ENCODE results near the gene ACOX2.
"Not testable (repeated sequence)": the region's sequence is repeated elsewhere in the genome, so short reads cannot be mapped to it uniquely, and the experiment has no call there.

The ACOX2 gene

DNA sequence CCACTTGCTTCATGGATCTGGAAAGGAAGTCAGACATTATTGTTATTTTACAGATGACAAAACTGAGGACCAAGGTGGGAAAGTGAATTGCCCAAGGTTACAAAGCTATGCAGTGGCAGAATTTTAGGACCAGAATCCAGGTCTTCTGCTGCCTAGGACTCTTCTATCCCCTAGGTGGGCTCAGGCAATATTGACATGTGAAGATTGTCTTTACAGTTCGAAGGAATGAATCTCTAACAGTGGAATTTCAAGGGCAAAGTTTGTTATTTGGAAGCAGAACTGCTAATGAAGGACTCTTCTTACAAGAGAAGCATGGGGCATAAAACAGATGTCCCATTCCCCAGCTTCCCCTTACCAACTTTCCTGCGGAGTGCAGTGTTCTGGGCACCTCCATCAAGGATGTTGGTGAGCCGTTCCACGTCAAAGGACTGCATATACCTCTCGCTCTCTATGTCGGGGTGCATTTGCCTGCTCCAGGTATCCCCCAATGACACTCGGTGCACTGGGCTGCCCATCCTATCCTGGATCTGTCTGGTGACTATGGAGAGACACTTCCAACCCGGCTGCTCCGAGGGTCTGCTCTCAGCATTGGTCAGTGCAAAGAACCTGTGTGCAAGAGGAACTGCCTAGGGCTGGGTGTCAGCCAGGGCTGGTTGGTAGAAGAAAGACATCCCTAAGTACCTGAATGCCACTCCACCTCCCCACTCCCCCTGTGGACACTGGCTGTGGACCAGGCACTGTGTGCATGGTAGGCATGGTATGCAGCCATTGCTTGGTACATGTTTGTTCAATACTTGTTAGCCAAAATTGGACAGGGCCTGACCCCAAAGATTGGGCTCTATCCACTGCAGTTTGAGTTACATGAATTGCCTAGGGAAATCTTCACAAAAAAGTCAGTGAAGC lies 2.1 kb downstream of the ACOX2 start:
- no peak for DNase-seq

DNA sequence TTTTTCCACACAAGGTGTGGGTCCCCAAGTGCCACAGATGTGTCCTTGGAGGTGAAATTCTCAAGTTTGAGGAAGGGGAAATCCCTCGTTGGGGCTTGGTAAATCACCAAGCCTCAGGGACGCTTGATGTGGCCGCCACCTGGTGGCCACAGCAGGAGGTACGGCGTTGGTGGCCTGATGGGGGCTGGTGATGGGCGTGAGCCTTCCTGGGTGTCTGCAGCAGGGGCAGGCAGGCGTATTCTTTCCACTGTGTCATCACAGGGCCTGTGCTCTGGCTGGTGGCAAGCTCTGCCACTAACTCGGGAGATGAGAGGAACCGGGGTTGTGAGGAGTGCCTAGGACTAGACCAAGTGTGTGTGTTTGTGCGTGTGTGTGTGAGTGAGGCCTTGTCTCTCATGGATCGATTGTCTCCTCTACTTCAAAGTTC lies 4.2 kb downstream of the ACOX2 start:
- no peak for DNase-seq

DNA sequence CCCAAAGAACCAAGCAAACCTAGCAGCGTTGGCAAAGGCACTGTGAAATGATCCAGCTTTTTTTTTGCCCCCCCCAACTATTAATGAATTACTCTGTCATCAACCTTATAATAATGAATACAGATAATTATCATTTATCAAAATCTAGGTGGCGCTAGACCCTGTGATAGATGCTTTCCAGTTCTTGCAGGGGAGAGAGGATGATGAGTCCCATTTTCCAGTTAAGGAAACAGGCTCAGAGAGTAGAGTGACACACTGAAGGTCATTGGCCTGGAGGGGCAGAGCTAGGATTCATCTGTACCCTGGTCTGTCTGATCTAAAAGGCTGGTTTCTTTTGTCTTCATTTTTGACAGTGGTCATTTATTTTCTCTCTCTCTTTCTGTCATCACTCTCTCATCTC lies 5.0 kb downstream of the ACOX2 start:
- DNase-seq: no peak

DNA sequence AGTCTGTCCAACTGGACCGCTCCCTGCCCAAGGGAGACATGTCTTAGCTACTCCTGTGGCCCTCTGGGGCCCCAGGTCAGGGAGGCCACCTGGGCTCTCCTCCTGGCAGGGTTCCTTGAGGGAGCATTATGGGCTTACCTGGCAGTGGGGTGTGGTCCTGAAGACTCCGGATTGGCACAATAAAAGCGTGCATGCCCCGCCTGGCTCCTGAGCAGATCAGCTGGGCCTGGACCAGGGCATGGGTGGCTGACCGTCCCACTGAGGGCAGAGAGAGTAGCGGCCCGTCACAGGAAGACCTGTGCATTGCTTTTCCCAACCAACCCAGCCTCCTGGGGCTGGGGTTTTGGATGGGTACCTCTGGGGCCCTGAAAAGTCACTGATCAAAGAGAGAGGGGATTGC lies 5.4 kb downstream of the ACOX2 start:
- no peak for DNase-seq

DNA sequence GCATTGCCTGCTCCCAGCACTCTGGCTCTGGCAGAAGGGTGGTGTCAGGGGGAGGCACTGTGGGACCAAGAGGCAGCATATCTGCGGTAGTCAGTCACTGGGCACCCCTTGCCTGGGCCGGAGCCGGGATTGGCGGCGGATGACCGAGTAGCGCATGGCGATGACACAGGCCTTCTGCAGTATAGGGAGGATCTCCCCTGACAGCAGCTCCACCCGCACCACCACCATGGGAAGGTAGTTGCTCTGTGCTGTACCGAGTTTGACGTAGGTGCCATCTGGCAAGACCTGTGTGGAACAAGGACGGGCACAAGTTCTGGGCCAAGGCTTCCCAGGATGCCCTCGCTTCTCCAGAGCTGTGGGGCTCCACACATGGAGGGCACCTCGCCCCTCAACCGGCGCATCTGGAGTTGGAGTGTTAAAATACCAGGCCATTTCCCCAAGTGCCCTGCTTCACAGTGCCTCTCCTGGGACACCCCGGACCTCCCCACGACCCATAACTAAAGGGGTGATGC lies 6.6 kb downstream of the ACOX2 start:
- DNase-seq: no peak

DNA sequence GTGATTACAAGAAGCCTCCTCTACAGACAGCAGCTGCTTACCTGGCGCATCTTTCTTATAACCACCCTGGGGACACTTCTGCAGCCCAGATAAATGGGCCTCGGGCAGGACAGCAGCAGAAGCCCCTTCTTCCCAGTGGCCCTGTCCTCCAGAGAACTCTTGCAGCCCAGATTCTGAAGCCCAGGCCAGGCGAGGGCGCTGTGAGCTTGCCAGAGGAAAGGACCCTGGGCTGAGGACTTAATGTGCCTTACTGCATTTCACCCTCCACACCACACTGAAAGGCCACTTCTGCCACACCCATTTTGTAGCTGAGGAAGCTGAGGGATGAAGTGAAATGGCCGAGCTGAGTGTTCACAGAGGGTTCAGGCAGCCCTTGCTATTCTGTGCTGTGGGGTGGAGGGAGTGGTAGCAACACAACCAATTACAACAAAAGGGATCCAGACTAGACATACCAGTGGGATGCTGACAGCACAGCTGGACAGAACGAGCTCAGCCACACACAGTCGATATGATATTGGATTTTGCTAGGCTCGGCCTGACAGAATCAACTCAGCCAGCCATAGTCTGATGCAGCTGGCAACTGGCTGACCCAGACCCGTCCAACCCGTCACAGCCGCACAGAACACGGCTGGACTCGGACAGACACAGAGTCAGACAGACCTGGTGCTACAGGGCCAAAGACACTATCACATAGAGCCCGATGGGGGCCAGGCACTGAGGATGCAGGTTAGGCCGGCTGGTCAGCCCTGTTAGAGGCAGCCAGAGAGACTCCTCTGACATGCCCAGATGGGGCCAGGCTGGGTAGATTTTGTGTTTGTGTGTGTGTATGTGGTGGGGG lies 7.3 kb downstream of the ACOX2 start:
- no peak for DNase-seq

DNA sequence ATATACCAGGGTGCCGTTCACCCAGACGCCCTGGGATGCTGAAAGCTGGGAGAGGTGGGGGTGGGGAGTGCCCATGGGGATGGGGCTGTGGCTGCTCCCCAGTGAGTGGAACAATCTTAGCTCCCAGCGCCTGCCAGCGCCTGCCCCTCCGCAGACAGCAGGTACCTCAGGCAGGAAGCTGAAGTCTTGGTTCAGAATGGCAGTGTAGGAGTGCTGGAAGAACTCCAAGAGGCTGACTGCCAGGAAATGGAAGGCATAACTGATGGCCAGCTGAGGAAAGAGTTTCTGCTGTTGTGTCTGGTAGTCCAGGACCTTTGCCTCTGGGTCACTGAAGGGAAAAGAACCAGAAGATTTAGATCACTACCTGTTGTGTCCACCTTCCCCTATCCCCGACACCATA lies 8.4 kb downstream of the ACOX2 start:
- no peak for DNase-seq

DNA sequence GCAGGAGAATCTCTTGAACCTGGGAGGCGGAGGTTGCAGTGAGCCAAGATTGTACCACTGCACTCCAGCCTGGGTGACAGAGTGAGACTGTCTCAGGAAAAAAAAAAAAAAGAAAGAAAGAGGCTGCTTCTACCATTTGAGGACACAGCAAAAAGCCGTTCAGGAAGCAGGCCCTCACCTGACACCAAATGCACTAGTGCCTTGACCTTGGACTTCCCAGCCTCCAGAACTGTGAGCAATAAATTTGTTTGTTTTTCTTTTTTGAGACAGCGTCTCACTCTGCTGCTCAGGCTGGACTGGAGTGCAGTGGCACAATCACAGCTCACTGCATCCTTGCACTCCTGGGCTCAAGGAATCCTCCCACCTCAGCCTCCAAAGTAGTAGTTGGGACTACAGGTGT lies 9.6 kb downstream of the ACOX2 start:
- DNase-seq: not testable (repeated sequence)

DNA sequence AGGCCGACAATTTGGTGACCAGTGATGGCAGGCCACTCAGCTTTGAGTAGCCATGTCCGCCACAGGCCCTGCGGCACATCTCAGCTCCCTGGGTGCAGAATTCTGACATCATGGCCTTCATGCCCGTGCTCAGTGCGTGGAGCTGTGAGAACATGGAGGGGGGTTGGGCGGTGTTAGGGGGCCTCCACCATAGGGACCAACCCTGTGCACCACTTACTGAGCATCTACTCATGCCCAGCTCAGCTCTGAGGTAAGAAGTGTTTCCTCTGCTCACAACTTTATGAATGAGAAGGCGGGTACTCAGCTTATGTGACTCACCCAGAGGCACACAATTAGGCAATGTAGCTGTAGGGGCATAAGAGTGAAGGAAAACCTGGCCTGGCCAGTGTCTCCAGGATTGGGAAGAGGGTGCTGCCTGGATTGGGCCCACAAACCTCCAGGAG lies 10.5 kb downstream of the ACOX2 start:
- DNase-seq: no peak

DNA sequence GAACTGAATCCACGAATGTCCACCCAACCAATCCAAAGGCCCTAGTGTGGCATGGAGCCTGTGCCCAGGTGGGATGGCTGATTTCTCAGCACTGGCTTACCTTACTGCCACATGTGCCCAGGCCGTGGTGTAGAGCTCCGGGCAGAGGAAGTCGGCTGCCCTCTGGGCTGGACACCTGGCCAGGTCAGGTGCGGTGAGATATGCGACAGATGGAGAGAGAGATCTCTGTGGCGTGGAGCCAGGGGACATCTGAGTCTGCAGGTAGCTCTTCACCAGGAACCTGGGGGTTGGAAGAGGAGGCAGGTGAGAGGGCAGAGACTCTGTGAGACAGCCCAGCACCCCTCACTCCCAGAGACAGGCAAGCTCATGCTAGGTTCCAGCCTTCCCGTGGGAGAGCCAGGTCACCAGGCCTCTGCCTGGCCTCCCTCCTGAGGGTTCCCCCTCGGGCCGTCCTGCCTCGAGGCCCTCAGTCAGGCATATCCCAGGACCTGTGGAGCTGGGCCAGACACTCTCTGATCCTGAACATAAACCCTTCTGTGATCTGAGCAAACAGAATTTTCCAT lies 12.6 kb downstream of the ACOX2 start:
- DNase-seq: no peak

DNA sequence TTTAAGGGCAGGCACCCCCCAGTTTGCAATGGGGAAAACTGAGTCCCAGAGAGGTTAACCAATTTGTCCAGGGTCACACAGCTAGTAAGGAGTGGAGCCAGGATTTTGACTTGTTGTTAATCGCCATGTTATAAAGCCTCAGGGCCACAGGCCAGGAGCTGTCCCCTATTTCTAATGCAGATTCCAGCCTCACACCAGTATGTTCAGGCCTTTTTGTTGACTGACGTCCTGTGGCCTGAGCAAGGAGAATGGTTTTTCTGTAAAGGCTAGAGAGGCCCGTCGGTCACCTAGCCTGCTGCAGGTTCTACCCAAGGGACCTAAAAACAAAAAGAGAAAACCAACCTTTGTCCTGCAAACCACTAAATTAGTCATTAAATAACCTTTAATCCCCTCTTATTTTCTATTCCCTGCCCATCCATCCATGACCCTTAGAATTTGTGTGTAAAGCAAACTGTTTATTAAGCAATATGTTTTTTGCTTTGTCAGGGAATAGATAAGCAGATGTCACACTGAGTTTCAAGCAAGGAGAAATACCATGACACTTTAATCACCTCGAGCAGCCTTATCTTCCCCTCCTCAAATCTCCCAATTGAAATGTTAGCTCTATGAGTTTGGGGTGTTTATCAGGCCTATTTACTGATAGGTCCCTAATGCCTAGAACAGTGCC lies 14.1 kb downstream of the ACOX2 start:
- no peak for DNase-seq

DNA sequence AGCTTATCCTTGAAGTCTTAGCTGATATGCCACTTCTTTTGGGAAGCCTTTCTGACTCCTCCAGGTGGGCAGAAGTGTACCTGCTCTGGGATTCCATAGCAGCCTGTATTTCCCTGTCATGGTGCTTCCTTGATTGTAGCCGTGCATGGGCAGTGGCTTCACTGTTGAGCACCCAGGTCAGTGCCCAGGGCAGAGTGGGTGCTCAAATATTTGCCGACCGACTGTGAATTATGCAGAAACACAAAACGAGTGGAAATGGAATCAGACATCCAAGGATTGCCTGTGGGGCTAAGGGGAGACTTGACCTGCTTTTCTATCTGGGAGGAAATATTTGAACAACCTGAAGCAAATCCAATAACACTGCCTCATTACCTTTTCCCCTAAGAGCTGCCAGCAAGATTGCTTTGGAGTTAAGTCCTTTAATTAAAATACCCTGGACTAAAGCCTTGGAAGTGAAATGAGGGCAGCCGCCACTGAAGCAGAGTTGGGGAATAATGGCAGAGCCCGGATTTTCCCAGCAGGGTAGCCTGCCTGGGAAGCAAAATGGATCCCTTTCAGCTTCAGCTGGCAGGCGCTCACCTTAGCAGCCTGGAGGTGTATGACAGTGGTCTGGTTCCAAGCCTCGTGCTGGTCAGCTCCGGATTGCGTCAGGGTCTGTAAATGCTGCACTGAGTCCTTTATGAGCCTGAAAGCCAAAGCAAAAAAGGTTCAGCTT lies 14.9 kb downstream of the ACOX2 start:
- no peak for DNase-seq

DNA sequence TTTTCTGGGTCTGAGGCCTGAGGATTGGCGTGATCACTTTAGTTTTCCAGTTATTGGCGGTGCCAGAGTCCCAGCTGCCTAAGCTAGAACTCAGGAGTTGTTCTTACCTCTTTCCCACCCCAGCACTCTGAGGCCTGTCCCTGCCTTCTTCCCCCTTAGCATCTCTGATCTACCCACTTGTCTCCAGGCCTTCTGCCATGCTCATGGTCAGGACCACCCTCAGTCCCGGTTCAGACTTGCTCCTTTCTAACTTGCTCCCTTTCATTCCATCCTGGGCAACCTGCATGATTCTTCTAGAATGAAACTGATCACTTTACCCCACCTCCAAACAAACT lies 15.7 kb downstream of the ACOX2 start:
- DNase-seq: no peak

DNA sequence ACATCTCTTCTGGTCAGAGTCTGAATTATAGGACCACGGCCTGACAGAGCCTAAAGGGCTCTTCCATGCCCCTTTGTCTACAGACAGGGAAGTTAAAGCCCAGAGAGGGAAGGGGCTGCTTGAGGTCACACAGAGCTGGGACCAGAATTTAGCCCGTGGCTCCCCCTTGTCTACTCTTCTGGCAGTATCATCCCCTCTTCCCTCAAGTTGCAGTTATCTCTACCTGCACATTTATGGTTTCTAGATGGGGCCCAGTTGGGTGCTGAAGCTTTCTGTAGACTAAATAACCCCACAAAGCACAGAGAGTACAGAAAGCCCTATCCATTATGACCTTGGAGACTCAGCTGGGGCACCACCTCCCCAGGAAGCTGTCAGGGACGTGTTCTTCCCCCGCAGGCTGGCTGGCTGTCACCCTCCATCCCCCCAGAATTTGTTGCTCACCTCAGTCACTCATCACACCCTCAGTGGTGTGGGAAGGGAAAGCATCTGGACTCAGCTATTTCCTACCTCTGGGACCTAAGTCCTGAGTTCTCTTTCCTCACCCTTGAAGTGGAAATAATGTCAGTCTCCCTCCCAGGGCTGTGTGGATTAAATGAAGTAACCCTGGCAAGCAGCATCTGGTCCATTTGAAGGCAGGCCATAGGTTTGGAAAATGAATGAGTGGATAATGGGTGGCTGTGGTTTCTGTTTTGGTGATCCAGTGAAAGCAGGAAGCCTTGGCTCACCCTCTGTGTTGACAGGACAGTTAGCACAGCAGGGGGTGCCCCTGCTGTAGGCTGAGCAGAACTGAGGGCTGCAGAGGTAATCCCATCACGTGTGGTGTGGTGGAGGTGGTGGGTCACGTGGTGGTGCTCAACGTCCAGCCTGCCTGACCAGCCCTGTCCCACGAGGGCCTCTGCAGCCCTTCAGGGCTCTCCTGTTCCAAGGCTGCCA lies 16.3 kb downstream of the ACOX2 start:
- DNase-seq: no peak

DNA sequence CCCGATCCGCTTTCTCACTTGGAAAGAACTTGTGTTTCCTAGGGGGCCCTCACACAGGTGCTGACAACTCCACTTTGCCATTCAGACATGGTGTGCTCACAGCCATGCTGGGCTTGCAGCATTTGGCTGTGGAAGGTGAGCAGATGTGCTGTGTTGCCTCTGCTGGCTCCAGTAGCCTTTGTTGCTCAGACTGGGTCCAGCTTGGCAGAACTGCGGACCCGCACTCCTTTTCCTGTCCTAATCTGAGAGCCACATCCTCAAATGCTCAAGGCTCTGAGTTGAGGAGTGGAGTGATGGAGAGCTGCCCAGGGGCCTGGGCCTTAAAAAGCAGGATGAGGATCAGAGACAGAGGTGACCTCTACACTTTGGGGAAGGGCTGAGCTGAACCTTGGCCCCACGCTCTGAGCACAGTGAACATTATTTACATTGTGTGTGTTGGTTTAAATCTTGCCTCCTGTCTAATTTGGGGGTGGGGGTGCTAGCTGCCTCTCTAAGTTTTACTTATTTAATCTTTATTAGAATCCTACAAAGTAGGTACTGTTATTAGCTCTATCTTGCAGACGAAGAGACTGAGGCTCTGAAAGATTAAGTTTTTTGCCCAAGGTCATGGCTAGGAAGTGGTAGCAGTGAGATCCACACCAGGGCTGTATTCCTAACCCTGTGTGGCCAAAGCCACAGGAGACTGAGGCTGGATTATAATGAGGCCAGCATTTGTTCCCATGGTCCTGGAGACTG lies 17.2 kb downstream of the ACOX2 start:
- DNase-seq: no peak

DNA sequence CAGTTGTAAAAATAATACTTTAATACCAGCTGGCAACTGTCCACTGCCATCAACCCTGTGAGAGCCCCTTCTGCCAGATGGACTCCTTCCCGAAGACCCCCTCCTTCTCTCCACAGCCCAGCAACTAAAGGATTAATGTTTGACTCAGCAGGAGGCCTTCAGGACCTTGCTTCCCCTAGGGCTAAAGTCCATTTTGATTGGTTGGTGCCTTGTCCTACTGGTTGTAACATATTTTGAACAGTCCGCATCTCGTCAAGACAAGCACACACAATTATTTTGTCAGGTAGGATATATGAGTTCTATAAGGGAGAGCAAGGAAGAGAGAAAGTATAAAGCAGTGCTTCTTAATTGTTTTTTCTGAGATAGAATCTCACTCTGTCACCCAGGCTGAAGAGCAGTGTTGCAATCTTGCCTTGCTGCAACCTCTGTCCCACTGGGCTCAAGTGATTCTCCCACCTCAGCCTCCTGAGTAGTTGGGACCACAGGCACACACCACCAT lies 18.6 kb downstream of the ACOX2 start:
- no peak for DNase-seq

DNA sequence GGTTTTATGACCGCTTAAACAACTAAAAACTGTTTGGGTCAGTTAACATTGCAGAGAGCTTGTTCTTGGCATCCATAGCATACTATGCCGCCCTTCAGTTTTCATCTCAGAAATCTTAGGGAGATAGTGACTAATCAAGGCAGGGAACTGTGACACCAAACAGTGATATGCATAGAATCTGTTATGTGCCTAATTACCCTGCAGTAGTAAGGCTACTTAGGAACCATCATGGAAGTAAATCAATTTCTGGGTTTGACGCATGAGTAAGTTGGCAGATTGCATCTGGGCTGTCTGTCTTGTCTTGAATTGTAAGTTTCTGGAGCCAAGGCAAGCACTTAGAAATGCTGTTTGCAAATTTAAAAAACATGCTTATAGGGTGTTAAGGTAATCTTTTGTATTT lies 22.6 kb downstream of the ACOX2 start:
- DNase-seq: no peak

DNA sequence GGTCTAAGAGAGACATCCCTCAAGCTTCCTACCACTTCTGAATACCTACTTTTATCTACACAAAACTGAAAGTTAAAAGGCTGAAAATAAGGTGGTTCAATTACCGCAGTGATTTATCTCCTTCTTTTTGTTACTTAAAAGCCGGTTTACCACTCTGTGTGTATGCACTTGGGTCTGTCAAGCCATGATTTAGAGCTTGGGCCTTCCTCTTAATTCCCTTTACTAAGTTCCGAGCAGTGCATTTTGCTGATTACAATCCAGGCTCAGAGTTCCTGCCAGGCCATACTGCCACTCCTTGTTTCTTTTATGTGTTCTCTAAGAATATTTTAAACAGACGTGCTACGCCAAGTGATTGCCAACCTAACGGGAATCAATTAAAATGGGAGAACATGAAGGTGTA lies 28.6 kb downstream of the ACOX2 start:
- DNase-seq: no peak

DNA sequence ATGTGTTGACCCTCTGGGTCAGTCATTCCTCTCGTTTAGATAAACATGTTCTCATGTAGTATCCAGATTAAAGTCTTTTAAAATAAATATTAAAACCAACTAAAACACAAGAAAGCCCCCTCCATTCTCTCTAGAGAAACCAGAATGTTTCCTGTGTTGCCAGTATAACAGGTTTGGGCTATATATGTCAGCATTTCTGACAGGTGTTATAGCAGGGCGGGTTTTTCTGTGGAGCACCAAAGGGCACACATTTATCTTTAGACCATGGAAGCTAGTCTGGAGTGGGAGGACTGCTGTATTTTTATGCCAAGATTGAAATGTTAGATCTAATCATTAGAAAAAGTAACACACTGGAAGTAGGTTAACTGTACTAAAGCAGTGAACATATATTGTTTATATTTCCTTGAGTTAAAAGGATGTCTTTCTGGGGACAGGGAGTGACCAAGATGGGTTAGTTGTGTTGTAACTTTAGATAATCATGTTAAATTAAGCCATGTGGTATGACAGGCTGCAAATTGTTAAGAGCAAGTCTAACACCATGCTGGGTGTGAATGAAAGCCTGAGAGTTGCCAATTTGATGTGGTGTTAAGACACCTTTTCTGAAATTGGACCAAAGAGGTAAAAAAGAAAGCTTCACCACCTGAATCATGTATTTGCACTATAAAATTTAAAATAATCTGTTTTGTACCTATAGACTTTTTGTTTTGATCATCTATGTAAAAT lies 29.5 kb downstream of the ACOX2 start:
- DNase-seq: no peak

DNA sequence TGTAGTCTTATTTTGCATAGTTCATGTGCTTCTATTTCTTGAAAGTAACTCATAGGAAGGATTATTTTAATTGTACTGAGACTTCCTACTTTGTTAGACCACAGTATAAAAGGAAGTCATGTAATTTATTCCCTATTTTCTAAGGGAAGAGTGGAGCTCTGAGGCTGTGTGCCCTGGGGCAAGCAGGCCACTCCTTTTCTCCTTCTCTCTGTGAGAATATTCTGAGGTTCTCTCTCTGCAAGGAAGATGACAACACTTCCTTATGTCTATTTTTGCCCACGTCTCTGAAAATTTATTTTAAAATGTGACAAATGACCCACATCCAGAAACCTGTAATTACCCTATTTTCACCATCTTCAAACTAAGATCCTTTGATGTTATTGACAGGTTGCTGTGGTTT lies 34.1 kb downstream of the ACOX2 start:
- DNase-seq: no peak
